ENCODE data around the gene MOG.

The MOG gene

DNA sequence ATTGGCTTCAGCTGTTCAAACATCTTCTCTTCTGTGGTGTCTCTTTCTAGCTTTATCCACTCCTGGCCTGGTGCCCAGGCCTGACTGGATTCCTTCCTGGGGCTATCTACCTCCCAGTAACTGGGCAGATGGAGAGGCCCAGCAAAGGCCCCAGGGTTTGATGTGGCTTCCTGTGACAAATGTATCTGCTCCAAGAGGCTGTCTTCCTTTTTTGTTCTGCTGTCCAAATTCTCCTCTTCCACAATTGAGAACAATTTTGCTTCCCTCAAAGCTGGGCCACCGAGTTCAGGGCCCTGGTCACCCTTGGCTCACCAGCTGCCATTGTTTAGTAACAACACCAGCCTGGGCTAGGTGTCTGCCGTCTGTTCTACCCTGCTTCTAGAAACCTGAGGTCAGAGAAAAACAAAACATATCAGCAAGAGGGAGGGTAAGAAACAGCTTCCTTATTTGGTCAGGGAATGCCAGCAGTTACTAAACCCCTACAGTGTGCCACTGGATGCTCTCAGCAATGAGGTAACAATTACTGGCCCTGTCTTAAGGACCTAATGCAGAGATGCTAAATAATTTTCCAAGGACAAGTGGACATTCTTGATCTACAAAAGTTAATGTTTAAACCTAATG, 20.2 kb downstream of the MOG start:
- no peak for DNase-seq (ENCODE audit: low read depth)

DNA sequence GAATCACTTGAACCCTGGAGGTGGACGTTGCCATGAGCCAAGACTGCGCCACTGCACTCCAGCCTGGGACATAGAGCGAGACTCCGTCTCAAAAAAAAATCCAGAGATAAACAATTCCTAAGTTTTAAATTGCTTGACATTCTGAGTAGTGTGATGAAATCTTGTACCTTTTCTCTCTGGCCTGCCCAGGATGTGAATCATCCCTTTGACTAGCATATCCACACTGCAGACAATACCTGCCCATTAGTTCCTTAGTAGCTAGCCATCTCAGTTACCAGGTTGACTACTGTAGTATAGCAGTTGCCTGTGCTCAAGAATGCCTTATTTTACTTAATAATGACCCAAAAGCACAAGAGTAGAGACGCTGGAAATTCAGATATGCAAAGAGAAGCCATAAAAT, 21.2 kb downstream of the MOG start:
- no peak for DNase-seq (ENCODE audit: low read depth)

DNA sequence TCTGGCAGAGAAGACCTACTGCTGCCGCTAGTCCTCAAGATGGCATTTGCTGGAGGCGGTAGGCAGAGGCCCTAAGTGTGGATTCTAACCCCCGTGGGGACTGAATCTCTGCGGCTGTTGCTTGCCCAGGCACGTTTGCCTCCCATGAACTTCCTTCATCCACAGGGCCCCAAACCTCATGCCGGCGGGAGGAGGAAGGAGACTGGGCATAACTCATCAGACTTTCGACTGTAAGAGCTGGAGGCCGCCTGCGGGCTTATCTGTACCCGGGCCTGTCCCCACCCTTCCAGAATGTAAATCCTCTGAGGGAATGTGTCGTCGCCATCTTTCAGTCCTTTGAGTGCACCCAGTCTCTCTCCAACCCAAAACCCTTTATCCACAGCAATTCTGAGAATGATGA, 23.1 kb downstream of the MOG start:
- no peak for DNase-seq (ENCODE audit: low read depth)

DNA sequence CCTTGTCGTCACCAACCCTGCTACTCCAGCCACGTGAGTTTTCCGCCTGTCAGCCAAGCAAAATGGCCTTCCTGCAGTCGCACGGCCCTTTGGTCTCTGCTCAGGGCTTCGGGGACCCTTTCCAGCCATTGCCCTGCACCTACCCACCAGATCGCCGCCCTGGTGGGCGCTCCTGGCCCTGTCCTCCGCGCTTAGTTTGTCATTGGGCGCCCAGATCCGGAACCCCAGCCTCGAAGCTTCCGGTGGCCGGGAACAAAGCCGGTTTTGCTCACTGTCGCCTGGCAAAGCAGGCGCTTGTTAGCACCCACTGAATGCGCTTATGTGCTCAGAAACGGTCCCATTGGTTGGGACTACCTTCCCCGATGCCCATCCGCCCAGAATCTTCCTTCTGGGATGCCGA, 23.5 kb downstream of the MOG start:
- DNase-seq (ENCODE audit: low read depth), result no peak

DNA sequence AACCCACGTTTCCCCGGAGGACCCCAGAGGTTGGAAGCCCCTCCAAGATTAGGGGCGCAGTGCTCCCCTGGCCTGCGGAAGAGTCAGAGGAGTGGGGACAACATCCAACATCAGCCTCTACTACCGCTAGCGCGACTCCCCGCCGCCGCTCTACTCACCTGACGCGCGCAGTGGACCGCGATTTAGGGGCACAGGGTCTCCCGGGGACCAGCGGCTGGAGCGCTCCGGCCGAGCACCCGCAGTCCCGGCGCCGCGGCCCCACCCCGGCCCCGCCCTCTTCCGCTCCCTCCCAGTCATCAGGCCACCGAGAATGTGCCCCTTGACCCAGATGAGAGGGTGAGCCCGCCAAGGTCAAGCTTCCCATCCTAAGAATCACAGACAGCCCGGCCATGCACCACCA, 24.0 kb downstream of the MOG start, which contains the start of gene ZFP57:
ZFP57 (minus strand) TSS at position 249 of the 400 bp plus-strand sequence. CDS start 4,149 bp downstream, outside the sequence.
- no peak for DNase-seq (ENCODE audit: low read depth)

DNA sequence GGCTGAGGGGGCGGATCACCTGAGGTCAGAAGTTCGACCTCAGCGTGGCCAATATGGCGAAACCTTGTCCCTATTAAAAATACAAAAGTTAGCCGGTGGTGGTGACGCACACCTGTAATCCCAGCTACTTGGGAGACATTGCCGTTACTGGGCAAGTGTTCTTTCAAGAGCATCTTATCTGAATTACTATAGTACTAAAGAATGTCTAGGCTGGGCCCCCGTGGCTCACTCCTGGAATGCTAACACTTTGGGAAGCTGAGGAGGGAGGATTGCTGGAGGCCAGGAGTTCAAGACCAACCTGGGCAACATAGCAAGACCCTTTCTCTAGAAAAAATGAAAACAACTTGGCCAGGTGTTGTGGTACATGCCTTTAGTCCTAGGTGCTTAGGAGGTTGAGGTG, 24.9 kb downstream of the MOG start:
- DNase-seq (ENCODE audit: low read depth), result no peak

DNA sequence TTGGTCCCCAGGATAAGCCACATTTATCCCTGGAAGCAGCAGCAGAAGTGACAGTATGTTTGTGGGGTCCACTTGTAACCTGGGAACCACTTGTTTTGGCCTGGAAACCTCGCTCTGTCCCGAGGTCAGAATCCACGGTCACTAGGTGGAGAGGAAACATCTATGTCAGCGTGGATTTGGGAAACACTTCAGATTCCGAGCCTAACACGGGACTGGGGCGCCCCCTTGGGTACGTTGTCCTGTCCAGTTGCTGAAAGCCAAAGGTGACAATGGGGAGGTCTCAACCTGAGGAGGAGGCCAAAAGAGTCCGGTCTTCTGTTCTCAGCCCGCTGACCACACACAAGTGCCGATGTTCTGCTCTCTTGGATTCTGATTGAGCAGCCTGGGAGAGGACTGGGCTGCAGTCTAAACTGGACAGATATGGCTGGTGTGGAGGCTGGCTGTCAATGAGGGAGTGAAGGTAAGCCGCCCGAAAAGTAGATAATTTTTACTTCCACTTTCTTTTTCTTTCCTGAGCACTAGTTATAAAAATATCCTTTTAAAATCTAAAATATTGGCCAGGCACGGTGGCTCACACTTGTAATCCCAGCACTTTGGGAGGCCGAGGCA, 28.9 kb downstream of the MOG start:
- DNase-seq (ENCODE audit: low read depth), result no peak

DNA sequence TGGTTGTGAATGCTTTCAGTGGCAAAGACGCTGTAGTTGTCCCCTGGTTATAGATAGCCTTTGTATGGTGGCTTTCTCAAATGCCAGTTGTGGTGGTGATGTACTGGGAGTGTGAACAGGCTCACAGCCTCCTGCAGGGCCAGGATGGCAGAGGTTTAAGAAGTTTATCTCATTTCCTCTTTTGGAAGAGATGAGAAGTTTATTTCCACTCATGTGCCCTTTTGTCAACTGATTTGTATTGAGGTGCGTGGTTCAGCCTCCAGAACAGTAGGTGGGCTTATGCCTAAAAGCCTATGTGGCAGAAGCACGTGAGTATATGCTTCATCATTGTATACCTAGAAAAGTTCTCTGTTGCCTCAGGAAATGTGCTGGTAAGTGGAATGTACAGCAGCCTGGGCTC, 37.7 kb downstream of the MOG start:
- no peak for DNase-seq (ENCODE audit: low read depth)

DNA sequence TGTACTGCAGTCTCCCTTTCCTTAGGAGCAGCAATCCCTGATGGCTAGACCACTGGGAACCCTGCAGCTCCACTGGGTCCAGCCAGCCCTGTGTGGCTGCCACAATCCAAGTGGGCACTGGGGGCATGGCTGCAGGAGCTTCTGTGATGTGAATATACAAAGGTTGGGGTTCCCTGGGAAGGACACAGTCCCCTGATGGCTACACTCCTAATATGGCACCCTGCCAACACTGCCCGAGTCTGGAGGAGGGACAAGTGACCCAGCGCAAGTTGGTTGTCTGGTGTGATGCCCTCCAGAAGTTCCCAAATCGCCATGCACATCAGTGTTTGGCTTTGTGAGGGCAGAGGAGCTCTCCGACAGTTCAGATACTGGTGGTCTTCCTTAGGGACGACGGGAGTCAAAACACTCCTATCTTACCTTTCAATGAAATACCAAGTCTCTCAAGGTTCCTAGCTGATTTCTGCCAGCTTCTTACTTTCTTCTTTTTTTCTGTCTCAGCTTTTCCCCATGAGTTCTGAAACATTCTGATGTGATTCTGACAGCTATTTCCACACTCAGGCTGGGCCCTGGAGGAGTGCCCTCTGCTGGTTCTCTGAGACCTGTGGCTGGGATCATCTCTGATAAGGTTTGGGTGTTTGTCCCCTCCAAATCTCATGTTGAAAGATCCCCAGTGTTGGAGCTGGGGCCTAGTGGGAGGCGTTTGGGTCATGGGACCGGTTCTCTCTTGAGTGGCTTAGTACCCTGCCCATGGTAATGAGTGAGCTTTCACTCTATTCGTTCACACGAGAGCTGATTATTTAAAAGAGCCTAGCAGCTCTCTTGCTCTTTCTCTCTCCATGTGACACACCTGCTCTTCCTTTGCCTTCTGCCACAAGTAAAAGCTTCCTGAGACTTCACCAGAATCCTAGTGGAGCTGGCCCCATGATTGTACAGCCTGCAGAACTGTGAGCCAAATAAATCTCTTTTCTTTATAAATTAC, 39.5 kb downstream of the MOG start:
- DNase-seq (ENCODE audit: low read depth), result no peak

DNA sequence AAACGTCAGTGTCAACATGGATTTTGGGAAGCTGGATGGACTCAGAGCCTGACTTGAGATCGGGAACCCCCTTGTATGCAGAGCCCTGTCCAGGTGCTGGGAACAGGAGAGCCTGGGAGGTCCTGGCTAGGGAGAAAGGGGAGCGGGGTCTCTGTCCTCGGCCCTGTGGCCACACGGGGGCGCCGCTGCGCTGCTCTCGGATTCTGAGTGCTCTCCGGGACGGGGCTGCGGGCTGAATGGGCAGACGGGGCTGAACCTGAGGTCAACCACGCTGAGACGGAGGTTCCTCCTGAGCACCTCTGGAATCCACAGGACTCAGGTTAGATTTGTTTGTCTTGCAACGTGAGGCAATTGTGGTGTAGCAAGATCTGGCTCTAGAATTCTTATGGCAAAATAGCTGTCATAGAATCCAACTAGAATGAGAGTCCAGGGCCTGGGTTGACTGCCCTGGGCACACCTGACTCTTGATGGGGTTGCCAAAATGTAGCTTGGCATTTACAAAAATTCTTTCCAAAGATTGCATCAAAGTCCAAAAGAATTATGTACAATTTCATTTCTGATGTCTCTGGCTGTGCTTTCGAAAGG, 45.7 kb downstream of the MOG start:
- DNase-seq (ENCODE audit: low read depth), result peak; percentile 71

DNA sequence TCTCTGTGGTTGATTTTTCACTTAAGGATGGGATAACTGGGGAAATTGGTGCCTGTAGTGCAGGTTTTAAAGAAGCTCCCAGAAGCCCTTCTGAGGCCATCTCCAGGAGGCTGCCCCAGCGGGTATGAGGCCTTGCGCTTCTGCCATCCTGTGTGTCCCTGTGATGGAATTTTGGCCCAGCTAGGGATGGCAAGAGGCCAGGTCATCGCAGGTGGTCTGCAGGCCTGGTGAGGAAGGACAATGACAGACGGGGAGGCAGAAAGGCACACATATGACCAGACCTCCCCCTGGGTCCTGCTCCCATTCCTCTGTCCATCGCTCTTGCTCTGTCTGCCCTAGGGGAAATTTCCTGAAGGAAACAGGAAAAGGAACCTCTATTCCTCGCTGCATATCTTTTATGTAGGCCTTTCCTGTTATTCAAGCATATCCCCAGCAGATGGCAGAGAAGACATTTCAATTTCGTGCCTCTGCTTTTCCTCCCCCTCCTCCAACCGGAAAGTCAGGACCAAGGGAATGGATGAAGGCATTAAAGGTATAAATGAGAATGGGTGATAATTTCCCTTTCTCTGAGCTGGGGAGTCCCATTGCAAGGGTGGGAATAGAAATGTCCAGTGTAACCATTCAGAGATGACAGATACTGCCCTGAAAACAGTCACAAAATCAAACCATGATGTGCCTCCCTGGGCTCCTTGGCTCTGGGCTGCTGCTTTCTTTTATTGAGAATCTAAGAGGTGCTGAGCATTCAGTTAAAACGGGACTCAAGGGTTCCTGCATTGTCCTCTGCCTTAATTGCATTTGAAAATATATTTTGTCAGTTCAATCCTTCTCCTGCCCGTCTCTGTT, 48.7 kb downstream of the MOG start:
- DNase-seq (ENCODE audit: low read depth), result no peak

DNA sequence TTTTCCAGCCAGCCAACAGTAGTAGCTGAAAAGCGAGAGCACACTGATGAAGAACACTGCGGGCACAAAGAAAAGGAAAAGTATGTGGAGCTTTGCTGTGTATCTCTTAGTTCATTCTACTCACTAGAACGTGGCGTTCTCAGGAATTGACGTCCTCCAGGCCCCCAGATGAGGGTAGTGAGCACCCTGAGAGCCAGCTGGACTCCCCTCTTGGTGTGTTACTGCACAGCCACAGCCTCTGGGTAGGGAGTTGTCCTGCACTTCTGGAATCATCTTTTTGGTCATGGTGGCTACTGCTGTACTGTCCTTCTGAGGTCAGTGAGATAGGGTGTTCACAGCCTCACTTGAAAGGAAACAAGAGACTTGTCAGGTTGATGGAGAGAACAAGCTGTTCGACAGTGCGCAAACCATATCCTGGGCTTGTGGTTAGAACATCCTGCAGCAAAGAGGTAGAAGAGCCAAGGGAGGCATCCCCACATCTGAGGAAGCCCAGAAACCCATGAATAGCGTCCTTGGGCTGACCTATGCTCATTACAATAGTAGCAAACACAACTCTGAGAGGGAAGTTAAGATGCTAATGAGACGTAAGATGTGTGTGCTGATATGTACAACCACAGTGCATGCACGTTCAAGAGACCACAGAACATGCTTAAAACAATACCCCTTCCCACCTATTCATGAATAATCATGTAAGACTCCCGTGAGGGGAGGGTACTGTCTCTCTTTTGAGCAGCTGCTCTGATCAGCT, 51.7 kb downstream of the MOG start:
- DNase-seq (ENCODE audit: low read depth), result no peak

DNA sequence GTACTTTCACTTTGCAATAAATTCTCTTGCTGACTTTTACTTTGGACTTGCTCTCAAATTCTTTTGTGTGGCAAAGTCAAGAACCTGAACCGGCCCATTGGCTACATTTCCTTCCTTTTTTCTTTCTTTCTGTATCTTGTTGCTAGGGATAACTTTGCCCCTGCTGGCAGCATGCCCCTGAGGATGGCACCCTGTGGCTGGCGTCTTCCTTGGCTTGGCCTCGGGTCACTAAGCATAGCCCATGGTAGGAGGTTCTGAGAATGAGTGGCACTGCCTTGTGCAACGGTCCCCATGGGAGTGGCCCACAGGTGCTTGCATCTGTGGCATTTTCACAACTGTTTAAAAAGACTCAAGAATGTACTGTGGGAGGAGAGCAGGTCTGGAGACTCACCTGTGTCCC, 52.3 kb downstream of the MOG start:
- no peak for DNase-seq (ENCODE audit: low read depth)

DNA sequence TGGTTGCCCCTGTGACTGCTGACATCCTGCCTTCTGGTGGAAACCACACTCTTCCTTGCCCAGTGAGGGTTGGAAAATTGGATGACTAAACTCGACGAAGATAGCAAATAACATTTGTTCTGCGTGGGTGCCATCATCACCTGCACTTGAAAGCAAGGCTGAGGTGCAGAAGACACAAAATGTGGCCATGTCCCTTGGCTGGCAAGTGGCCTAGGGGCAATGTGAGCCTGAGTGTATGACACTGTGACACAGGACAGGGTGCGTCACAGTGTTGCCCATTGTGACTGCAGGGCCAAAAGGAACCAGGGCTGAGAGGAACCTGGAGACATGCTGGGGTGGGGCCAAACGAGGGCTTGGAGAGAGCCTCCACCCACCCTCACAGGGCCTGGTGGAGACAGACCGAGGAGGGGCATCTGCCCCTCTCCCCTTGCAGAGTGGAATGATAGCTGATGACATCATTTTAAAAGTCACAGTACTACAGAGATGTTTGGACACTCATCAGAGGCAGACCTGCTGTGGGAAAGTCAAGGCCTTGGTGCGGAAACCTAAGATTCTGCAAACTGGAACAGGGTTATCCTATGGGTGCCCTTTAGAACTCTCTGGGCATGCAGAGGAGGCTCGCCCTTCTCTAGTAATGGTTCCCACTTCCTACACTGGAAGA, 53.5 kb downstream of the MOG start:
- DNase-seq (ENCODE audit: low read depth), result no peak

DNA sequence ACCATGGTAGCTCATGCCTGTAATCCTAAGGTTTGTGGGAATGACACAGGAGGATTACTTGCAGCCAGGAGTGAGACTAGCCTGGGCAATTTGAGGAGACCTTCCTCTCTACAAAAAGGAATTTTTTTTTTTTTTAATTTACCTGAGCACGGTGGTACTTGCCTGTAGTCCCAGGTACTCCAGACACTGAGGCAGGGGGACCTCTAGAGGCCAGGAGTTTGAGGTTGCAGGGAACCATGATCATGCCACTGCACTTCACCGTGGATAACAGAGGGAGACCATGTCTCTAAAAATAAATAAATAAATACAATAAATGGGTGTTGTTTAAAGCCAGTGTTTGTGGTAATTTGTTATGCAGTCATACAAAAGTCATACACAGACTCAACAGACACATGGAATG, 64.0 kb downstream of the MOG start:
- no peak for DNase-seq (ENCODE audit: low read depth)

Data from stimulated activated CD8-positive, alpha-beta memory T cell treated with anti-CD3 and anti-CD28 coated beads, Interleukin-4, amount 100 ng/mL, for 24 hours (primary cell).